ENCODE measurements around the gene DLG2. TPM values are rescaled to one million over a fixed set of nuclear protein-coding genes. Genes with fewer than 3 reads are reported as not detected.

The DLG2 gene
- total and polyA plus RNA-seq, 2 of the 8 experiments (the other 6 are each of a cell fraction or from before 2014, with no cell fraction given): 1.7 to 14.3 TPM

GRCh38 chr11:85165819-85166218 is 461.3 kb downstream of the DLG2 start:
- no peak overlapping the region for H2BK120ac ChIP-seq (replicated peaks; ENCODE audit: low read depth, low read length)
- H4K91ac ChIP-seq (replicated peaks; ENCODE audit: insufficient read length, low read length): no peak overlapping the region
- H4K5ac ChIP-seq (ENCODE audit: insufficient read length, low read depth, low read length): no peak overlapping the region
- peaks cover 2 to 7% (median 6%) of the 10 kb centered on the region in 4 experiments; a peak in 5 of 7 replicates for H3K4me1 ChIP-seq (replicated peaks in 1 of 4; ENCODE audit: control insufficient read depth in 3 of 4, insufficient read depth in 4 of 4, low read length in 3 of 4)
- no peaks in the 10 kb centered on the region for H3K36me3 ChIP-seq (ENCODE audit: control insufficient read depth in 2 of 4, insufficient read depth in 4 of 4, low read length in 3 of 4)
- H3K9ac ChIP-seq (replicated peaks in 1 of 4; ENCODE audit: extremely low read depth in 1 of 4, low read depth in 3 of 4, low read length in 3 of 4): no peak overlapping the region
- no peak overlapping the region for H3K27ac ChIP-seq (ENCODE audit: low read depth, low read length)
- H3K14ac ChIP-seq (ENCODE audit: insufficient read length): no peak overlapping the region
- H3K4me2 ChIP-seq (ENCODE audit: insufficient read depth in 1 of 2, low read depth in 2 of 2, low read length in 2 of 2): no peak overlapping the region
- H3K79me1 ChIP-seq (ENCODE audit: low read depth, low read length): no peaks in the 10 kb centered on the region
- no peak overlapping the region for H4K8ac ChIP-seq (ENCODE audit: extremely low read depth, insufficient read depth, low read length)
- H2BK12ac ChIP-seq (ENCODE audit: low read depth, low read length): no peak overlapping the region
- no peaks in the 10 kb centered on the region for H3K27me3 ChIP-seq (replicated peaks in 1 of 4; ENCODE audit: control insufficient read depth in 3 of 4, extremely low read depth in 1 of 4, insufficient read depth in 3 of 4, low read length in 3 of 4)
- H2BK15ac ChIP-seq (ENCODE audit: low read length): no peak overlapping the region
- no peak overlapping the region for H3K4ac ChIP-seq (replicated peaks; ENCODE audit: insufficient read length, low read depth, low read length)
- no peak overlapping the region for H3K23ac ChIP-seq (ENCODE audit: insufficient read length)
- no peaks in the 10 kb centered on the region for H3K79me2 ChIP-seq (ENCODE audit: control insufficient read depth in 1 of 2, insufficient read depth in 2 of 2, low read length in 2 of 2)
- H3K23me2 ChIP-seq (ENCODE audit: low read depth, low read length): no peaks in the 10 kb centered on the region
- TF ChIP-seq GABPA (IDR thresholded peaks at IDR 0.05; ENCODE audit: borderline replicate concordance, insufficient read depth, low read length): no peak
- peak; percentile 26 to 35; a peak in 3 of 4 replicates for TF ChIP-seq RAD21 (IDR thresholded peaks at IDR 0.05 in 1 of 2, conservative IDR thresholded peaks at IDR 0.05 in 1 of 2; ENCODE audit: low read depth in 2 of 2, low read length in 2 of 2)
- ChIA-PET POLR2A (ENCODE audit: partially characterized antibody) (no interaction called here), CTCF (ENCODE audit: partially characterized antibody) (interaction anchor here (0.6 to 1.5 kb wide), 5 partner anchors 12 to 364 kb away, joined by 3 to 4 read pairs (median 3); no protein-coding TSS in a partner anchor)
- H2AFZ ChIP-seq (ENCODE audit: low read length): no peak overlapping the region
- H2BK20ac ChIP-seq (ENCODE audit: low read length): no peak overlapping the region
- FAIRE-seq (no peak), DNase-seq (ENCODE audit: low read depth in 1 of 2, low spot score in 2 of 2) (no peak)
- 79% methylated on average over 2 of the region's 2 CpGs; no CpG with 5 or more reads in 1 of the 2 experiments for WGBS, 2 experiments (ENCODE audit: extremely low coverage in 1 of 2, insufficient coverage in 1 of 2, insufficient read length in 1 of 2, insufficient replicate concordance in 2 of 2, low coverage in 1 of 2, low lambda C conversion rate in 2 of 2, missing lambda C conversion rate in 1 of 2)
- no peak overlapping the region for H3K56ac ChIP-seq (replicated peaks; ENCODE audit: insufficient read length, low read depth, low read length)
- no peaks in the 10 kb centered on the region; a peak in 1 of 4 replicates for H3K9me3 ChIP-seq (ENCODE audit: insufficient read depth in 2 of 2, low read depth in 1 of 2, low read length in 1 of 2)
- no peak overlapping the region for H3K18ac ChIP-seq (ENCODE audit: extremely low read depth, low read length)
- H2BK5ac ChIP-seq (ENCODE audit: low read depth, low read length): no peak overlapping the region
- no peak overlapping the region for H2AK5ac ChIP-seq (ENCODE audit: low read depth, low read length)
- no peaks in the 10 kb centered on the region for H4K20me1 ChIP-seq (replicated peaks in 1 of 2; ENCODE audit: control insufficient read depth in 1 of 2, insufficient read depth in 2 of 2, low read length in 2 of 2)
- no peak overlapping the region for H3K4me3 ChIP-seq (ENCODE audit: extremely low read depth in 1 of 4, insufficient read depth in 2 of 4, low read depth in 3 of 4, low read length in 4 of 4)
